ENCODE results near the gene RPTOR. TPM values are rescaled to one million over a fixed set of nuclear protein-coding genes. Genes with fewer than 3 reads are reported as not detected.

RPTOR gene
- total and polyA plus RNA-seq, 10 of the 15 experiments (the other 5 are each of a cell fraction or from before 2014, with no cell fraction given) = 0.18 to 32.1 (median 7.8) TPM

DNA sequence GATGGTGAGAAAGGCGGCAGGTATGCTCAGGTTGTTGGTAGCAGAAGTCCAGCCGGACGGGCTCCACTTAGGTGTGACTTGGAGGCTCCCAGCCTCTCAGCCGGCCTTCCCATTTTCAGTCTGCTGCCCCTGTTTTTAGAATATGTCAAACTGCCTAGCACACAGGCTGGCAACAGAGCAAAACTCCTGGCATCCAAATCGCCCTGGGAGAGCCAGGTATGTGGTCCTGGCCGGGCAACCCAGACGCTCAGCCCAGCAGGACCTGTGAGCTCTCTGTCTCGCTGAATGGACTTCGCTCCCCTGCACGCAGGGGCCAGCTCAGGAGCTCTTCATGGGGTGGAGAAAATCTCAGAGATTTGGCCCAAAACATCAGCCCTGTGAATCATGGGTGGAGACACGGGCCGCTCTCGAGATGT lies 299.1 kb downstream of the RPTOR start:
- ChIA-PET RAD21 (ENCODE audit: unreplicated experiment) (no interaction called here), POLR2A (no interaction called here), CTCF (no interaction called here), SMC1A (ENCODE audit: uncharacterized antibody, unreplicated experiment) (no interaction called here)
- no TSS peak for BruUV-seq (replicated peaks)
- 87% methylated on average over 13 of the region's 13 CpGs for WGBS (ENCODE audit: insufficient coverage, insufficient replicate concordance, low lambda C conversion rate, missing lambda C conversion rate)
- ATAC-seq (no peak), FAIRE-seq (no peak), DNase-seq (ENCODE audit: low read depth, low spot score) (no peak)
- Histone ChIP-seq H2AFZ (ENCODE audit: control insufficient read depth, low read depth, low read length) (no peak overlapping the region), H3K9me3 (replicated peaks; ENCODE audit: control insufficient read depth, insufficient read depth, low read length) (no peaks in the 10 kb centered on the region), H4K20me1 (ENCODE audit: control insufficient read depth, insufficient read depth) (no peaks in the 10 kb centered on the region), H3K4me1 (ENCODE audit: control insufficient read depth, insufficient read depth, low read length) (peaks cover 18% of the 10 kb centered on the region), H3K27ac (ENCODE audit: control insufficient read depth, insufficient read depth) (no peak overlapping the region), H3K36me3 (ENCODE audit: control insufficient read depth in 2 of 2, insufficient read depth in 2 of 2, low read length in 1 of 2) (peaks cover 1 to 3% of the 10 kb centered on the region in 2 experiments; a peak in 3 of 4 replicates), H3K4me3 (no peak overlapping the region), H3K27me3 (replicated peaks in 1 of 2; ENCODE audit: control insufficient read depth in 2 of 2, insufficient read depth in 2 of 2, low read length in 1 of 2) (no peaks in the 10 kb centered on the region), H3K9ac (ENCODE audit: control insufficient read depth, insufficient read depth, low read length) (no peak overlapping the region), H3K4me2 (ENCODE audit: control insufficient read depth, insufficient read depth) (no peak overlapping the region), H3K79me2 (ENCODE audit: control insufficient read depth, insufficient read depth, low read length) (no peaks in the 10 kb centered on the region)
- TF ChIP-seq SIN3A (IDR thresholded peaks at IDR 0.05; ENCODE audit: low read depth, low read length) (no peak), POLR2AphosphoS5 (IDR thresholded peaks at IDR 0.05; ENCODE audit: low read length) (no peak), KLF5 (IDR thresholded peaks at IDR 0.05; ENCODE audit: partially characterized antibody) (no peak), SIX5 (IDR thresholded peaks at IDR 0.05; ENCODE audit: low read depth, low read length, severe bottlenecking) (no peak), CREM (IDR thresholded peaks at IDR 0.05; ENCODE audit: low read depth) (no peak), SMARCA5 (IDR thresholded peaks at IDR 0.05) (no peak), NFXL1 (IDR thresholded peaks at IDR 0.05; ENCODE audit: borderline replicate concordance) (no peak), JUNB (IDR thresholded peaks at IDR 0.05) (no peak), ZNF217 (IDR thresholded peaks at IDR 0.05) (no peak), ZNF207 (IDR thresholded peaks at IDR 0.05; ENCODE audit: borderline replicate concordance) (no peak), STAT3 (IDR thresholded peaks at IDR 0.05; ENCODE audit: low read depth, low read length) (no peak), NR2C2 (IDR thresholded peaks at IDR 0.05; ENCODE audit: borderline replicate concordance, control insufficient read depth, insufficient read length, low read depth) (no peak)
- intact Hi-C loops (cut with micrococcal nuclease; ENCODE audit: unreplicated experiment) (no loop called here), in situ Hi-C loops (cut with MboI) (no loop called here)
